Chondrocyte (in vitro differentiated cells): ENCODE measurements around the gene LIMA1. TPM values are rescaled to one million over a fixed set of nuclear protein-coding genes. Genes with fewer than 3 reads are reported as not detected.
A peak's percentile ranks its signal among the peaks of the same experiment; 100 is the strongest.

ENCODE experiments used
- DNase-seq: peaks from one replicate; pipeline ENCODE4 v3.0.0; 2021; ENCODE audit warnings: mixed read lengths, low spot score
- H3K27ac Mint-ChIP-seq: one replicate; pipeline ENCODE4 v1.8.0; 2021; ENCODE audit warnings: mild to moderate bottlenecking, moderate library complexity, mixed read lengths; ENCODE audit not compliant: unreplicated experiment
- H3K27me3 Mint-ChIP-seq: 2 replicates; pipeline ENCODE4 v1.8.0; 2021; ENCODE audit warnings: low read depth, mixed read lengths
- H3K36me3 Mint-ChIP-seq: 2 replicates; pipeline ENCODE4 v1.8.0; 2021; ENCODE audit warnings: low read depth, mixed read lengths
- H3K4me1 Mint-ChIP-seq: 2 replicates; pipeline ENCODE4 v1.8.0; 2021; ENCODE audit warnings: low read depth, mild to moderate bottlenecking, mixed read lengths
- H3K4me3 Mint-ChIP-seq: one replicate; pipeline ENCODE4 v1.8.0; 2021; ENCODE audit warnings: mild to moderate bottlenecking, moderate library complexity, mixed read lengths; ENCODE audit not compliant: unreplicated experiment
- H3K9me3 Mint-ChIP-seq: 2 replicates; pipeline ENCODE4 v1.8.0; 2021; ENCODE audit warnings: low read depth, mixed read lengths
- total RNA-seq: library from RNA; stranded (reverse); gene quantifications from 3 replicates; pipeline ENCODE4 v1.2.1, GENCODE V29; 2021
- TF ChIP-seq, protein P1 (sequence below): fragments of 200-600 bp; sonication (generic); IDR thresholded peaks from 2 replicates; pipeline ENCODE4 v1.5.0; 2021; ENCODE audit warnings: antibody characterized with exemption, mild to moderate bottlenecking, moderate library complexity

The LIMA1 gene
- total RNA-seq, 1 donor from 2014 or later: 120 TPM

DNA sequence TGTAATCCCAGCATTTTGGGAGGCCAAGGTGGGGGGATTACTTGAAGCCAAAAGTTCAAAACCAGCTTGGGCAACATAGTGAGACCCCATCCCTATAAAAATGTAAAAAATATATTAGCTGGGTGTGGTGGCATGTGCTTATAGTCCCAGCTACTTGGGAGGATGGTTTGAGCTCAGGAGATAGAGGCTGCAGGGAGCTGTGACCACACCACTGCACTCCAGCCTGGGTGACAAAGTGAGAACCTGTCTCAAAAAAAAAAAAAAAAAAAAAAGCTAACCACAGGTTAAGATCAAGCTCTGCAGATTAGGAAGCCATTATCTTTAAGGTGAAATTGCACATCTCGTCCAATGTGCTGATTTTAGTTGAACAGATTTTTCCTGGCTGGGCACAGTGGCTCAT, 92.5 kb downstream of the LIMA1 start:
- Mint-ChIP-seq H3K4me1 (peaks cover 48% of the 10 kb centered on the region), H3K36me3 (peaks cover 13% of the 10 kb centered on the region), H3K4me3 (no peak overlapping the region), H3K27ac (no peak overlapping the region), H3K27me3 (no peaks in the 10 kb centered on the region), H3K9me3 (no peaks in the 10 kb centered on the region)
- no peak for DNase-seq
- TF ChIP-seq, protein P1, sequence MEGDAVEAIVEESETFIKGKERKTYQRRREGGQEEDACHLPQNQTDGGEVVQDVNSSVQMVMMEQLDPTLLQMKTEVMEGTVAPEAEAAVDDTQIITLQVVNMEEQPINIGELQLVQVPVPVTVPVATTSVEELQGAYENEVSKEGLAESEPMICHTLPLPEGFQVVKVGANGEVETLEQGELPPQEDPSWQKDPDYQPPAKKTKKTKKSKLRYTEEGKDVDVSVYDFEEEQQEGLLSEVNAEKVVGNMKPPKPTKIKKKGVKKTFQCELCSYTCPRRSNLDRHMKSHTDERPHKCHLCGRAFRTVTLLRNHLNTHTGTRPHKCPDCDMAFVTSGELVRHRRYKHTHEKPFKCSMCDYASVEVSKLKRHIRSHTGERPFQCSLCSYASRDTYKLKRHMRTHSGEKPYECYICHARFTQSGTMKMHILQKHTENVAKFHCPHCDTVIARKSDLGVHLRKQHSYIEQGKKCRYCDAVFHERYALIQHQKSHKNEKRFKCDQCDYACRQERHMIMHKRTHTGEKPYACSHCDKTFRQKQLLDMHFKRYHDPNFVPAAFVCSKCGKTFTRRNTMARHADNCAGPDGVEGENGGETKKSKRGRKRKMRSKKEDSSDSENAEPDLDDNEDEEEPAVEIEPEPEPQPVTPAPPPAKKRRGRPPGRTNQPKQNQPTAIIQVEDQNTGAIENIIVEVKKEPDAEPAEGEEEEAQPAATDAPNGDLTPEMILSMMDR: no peak

GRCh38 chr12:50188875-50189575, 94.3 kb downstream of the LIMA1 start:
- H3K27ac Mint-ChIP-seq: peak overlapping the region; percentile 97
- peaks cover 65% of the 10 kb centered on the region for H3K4me1 Mint-ChIP-seq
- DNase-seq: no peak
- no peak overlapping the region for H3K4me3 Mint-ChIP-seq
- TF ChIP-seq, protein P1: no peak
- H3K27me3 Mint-ChIP-seq: no peaks in the 10 kb centered on the region
- peaks cover 11% of the 10 kb centered on the region for H3K36me3 Mint-ChIP-seq
- H3K9me3 Mint-ChIP-seq: no peaks in the 10 kb centered on the region

GRCh38 chr12:50188241-50188781, 95.0 kb downstream of the LIMA1 start:
- H3K4me1 Mint-ChIP-seq: peaks cover 69% of the 10 kb centered on the region
- no peaks in the 10 kb centered on the region for H3K27me3 Mint-ChIP-seq
- H3K9me3 Mint-ChIP-seq: no peaks in the 10 kb centered on the region
- H3K36me3 Mint-ChIP-seq: peaks cover 11% of the 10 kb centered on the region
- H3K27ac Mint-ChIP-seq: peak overlapping the region; percentile 97
- no peak for DNase-seq
- TF ChIP-seq, protein P1: no peak
- no peak overlapping the region for H3K4me3 Mint-ChIP-seq

- TF ChIP-seq, protein P1: peak; percentile 46
- peaks cover 59% of the 10 kb centered on the region for H3K4me1 Mint-ChIP-seq
- H3K9me3 Mint-ChIP-seq: no peaks in the 10 kb centered on the region
- no peak overlapping the region for H3K4me3 Mint-ChIP-seq
- peaks cover 8% of the 10 kb centered on the region for H3K36me3 Mint-ChIP-seq
- peak overlapping the region; percentile 97 for H3K27ac Mint-ChIP-seq
- H3K27me3 Mint-ChIP-seq: no peaks in the 10 kb centered on the region
- no peak for DNase-seq
These were observed 96.0 kb downstream of the LIMA1 start for GRCh38 chr12:50187084-50187900.

- DNase-seq: no peak
- peaks cover 10% of the 10 kb centered on the region for H3K36me3 Mint-ChIP-seq
- H3K4me3 Mint-ChIP-seq: no peak overlapping the region
- peaks cover 57% of the 10 kb centered on the region for H3K4me1 Mint-ChIP-seq
- H3K27me3 Mint-ChIP-seq: no peaks in the 10 kb centered on the region
- peak overlapping the region; percentile 97 for H3K27ac Mint-ChIP-seq
- H3K9me3 Mint-ChIP-seq: no peaks in the 10 kb centered on the region
- TF ChIP-seq, protein P1: no peak
These were observed 96.6 kb downstream of the LIMA1 start for GRCh38 chr12:50186681-50187080.
